Keratinocyte (primary cell): ENCODE data around the gene TANGO2. TPM values are rescaled to one million over a fixed set of nuclear protein-coding genes. Genes with fewer than 3 reads are reported as not detected.

ENCODE experiments used
- DNase-seq: peaks from one replicate; pipeline ENCODE4 v3.0.0-alpha.2; 2011; ENCODE audit warnings: low read depth, missing footprints, low spot score
- FAIRE-seq: peaks from 2 replicates; lab custom pipeline; 2011; peaks lifted over from hg19 to GRCh38; lab: Jason Lieb, UNC
- H2AFZ ChIP-seq: 2 replicates; pipeline ENCODE4 v1.6.0; 2012; ENCODE audit warnings: low read length, control low read depth, inconsistent platforms; ENCODE audit not compliant: control insufficient read depth
- H3K27ac ChIP-seq: 2 replicates; pipeline ENCODE4 v1.5.1; 2011; ENCODE audit warnings: low read length; ENCODE audit not compliant: control insufficient read depth, insufficient read depth
- H3K27me3 ChIP-seq: 3 replicates; pipeline ENCODE4 v1.6.0; 2011; ENCODE audit warnings: low read length; ENCODE audit not compliant: control insufficient read depth, insufficient read depth; ENCODE audit errors: extremely low read depth
- H3K36me3 ChIP-seq, 2 experiments: 2 replicates in 1 of 2; 3 replicates in 1 of 2; pipeline ENCODE4 v1.5.1; 2011; ENCODE audit warnings: low read length in 2 of 2, mild to moderate bottlenecking in 1 of 2; ENCODE audit not compliant: control insufficient read depth in 2 of 2, insufficient read depth in 2 of 2; ENCODE audit errors: extremely low read depth in 1 of 2
- H3K4me1 ChIP-seq: 3 replicates; pipeline ENCODE4 v1.5.1; 2011; ENCODE audit warnings: low read length; ENCODE audit not compliant: control insufficient read depth, insufficient read depth; ENCODE audit errors: extremely low read depth
- H3K4me2 ChIP-seq: 3 replicates; pipeline ENCODE4 v1.6.0; 2011; ENCODE audit warnings: low read depth, low read length; ENCODE audit not compliant: control insufficient read depth, insufficient read depth; ENCODE audit errors: extremely low read depth
- H3K4me3 ChIP-seq, 3 experiments: fragments of 200-600 bp in 1 of 3; sonication (generic) in 1 of 3; 2 replicates in 2 of 3; 3 replicates in 1 of 3; pipeline ENCODE4 v1.5.1; 2011 to 2016; ENCODE audit warnings: low read length in 3 of 3, mild to moderate bottlenecking in 3 of 3, control low read depth in 2 of 3, inconsistent platforms in 1 of 3, low read depth in 1 of 3, mixed read lengths in 1 of 3, mixed run types in 1 of 3, moderate library complexity in 1 of 3; ENCODE audit not compliant: control insufficient read depth in 2 of 3, insufficient read depth in 2 of 3; ENCODE audit errors: extremely low read depth in 1 of 3
- H3K79me2 ChIP-seq: 2 replicates; pipeline ENCODE4 v1.6.0; 2012; ENCODE audit warnings: low read length; ENCODE audit not compliant: control insufficient read depth, insufficient read depth
- H3K9ac ChIP-seq: 3 replicates; pipeline ENCODE4 v1.6.0; 2011; ENCODE audit warnings: low read length; ENCODE audit not compliant: control insufficient read depth, insufficient read depth; ENCODE audit errors: extremely low read depth
- H3K9me1 ChIP-seq: 3 replicates; pipeline ENCODE4 v1.6.0; 2011; ENCODE audit warnings: low read length; ENCODE audit not compliant: control insufficient read depth, insufficient read depth; ENCODE audit errors: extremely low read depth
- H3K9me3 ChIP-seq: 2 replicates; pipeline ENCODE4 v1.5.1; 2012; ENCODE audit warnings: low read depth, low read length; ENCODE audit not compliant: control insufficient read depth
- H4K20me1 ChIP-seq: 3 replicates; pipeline ENCODE4 v1.6.0; 2011; ENCODE audit warnings: low read length; ENCODE audit not compliant: control insufficient read depth, insufficient read depth; ENCODE audit errors: extremely low read depth
- CTCF ChIP-seq, 3 experiments: IDR thresholded peaks in 1 of 3; conservative IDR thresholded peaks in 1 of 3; optimal IDR thresholded peaks in 1 of 3; 2 replicates in 2 of 3; 3 replicates in 1 of 3; pipeline versions ENCODE3 to v1.5.1; 2011; ENCODE audit warnings: low read length in 3 of 3, mild to moderate bottlenecking in 3 of 3, moderate library complexity in 2 of 3, control low read depth in 1 of 3, inconsistent platforms in 1 of 3; ENCODE audit not compliant: insufficient read depth in 2 of 3; ENCODE audit errors: extremely low read depth in 1 of 3
- EZH2 ChIP-seq: IDR thresholded peaks from one replicate; pipeline ENCODE4 v1.6.1; 2012; ENCODE audit warnings: inconsistent platforms, mild to moderate bottlenecking, low read length, moderate library complexity
- dilution Hi-C: fragments of 300-500 bp; cut with MboI; formaldehyde crosslinking; loops from one replicate; pipeline ENCODE4 v1.7.0; 2020; ENCODE audit warnings: low sequenced_read_pairs; ENCODE audit not compliant: extremely low pct_ligation_motif_present
- polyA plus RNA-seq, 5 experiments: library from polyadenylated mRNA; depleted of rRNA in 3 of 5; stranded (reverse) in 3 of 5; stranded (forward) in 1 of 5; unstranded in 1 of 5; fragments of >200 nt; gene quantifications; 1 replicate in 1 of 5; 2 replicates in 3 of 5; 3 replicates in 1 of 5; pipeline versions ENCODE4 v1.2.1 to v1.2.3, GENCODE V29; 2011 to 2012; ENCODE audit warnings: missing spikeins in 2 of 5, low read depth in 1 of 5, low replicate concordance in 1 of 5

The TANGO2 gene
- polyA plus RNA-seq, 1 donor (not counting 4 experiments of a cell fraction or from before 2014, with no cell fraction given): 20.1 TPM

- no peaks in the 10 kb centered on the region for H4K20me1 ChIP-seq
Measured at GRCh38 chr22:20106849-20107237, 85.9 kb downstream of the TANGO2 start.

GRCh38 chr22:20107471-20107901, 86.6 kb downstream of the TANGO2 start:
- Histone ChIP-seq H3K9me1 (no peaks in the 10 kb centered on the region), H3K4me1 (no peaks in the 10 kb centered on the region), H2AFZ (no peak overlapping the region), H3K9me3 (no peaks in the 10 kb centered on the region), H3K27ac (no peak overlapping the region), H3K4me3 (no peak overlapping the region), H3K9ac (no peak overlapping the region), H3K27me3 (no peaks in the 10 kb centered on the region), H4K20me1 (no peaks in the 10 kb centered on the region), H3K79me2 (peaks cover 19% of the 10 kb centered on the region), H3K36me3 (peaks cover 53 to 65% of the 10 kb centered on the region in 2 experiments), H3K4me2 (no peak overlapping the region)
- DNase-seq (no peak), FAIRE-seq (no peak)
- dilution Hi-C loops: no loop called here
- no peak for TF ChIP-seq CTCF (optimal IDR thresholded peaks at IDR 0.05 in 1 of 3, IDR thresholded peaks at IDR 0.05 in 1 of 3, conservative IDR thresholded peaks at IDR 0.05 in 1 of 3; ENCODE audit: extremely low read depth in 1 of 3, insufficient read depth in 2 of 3, low read length in 3 of 3)
- no peak for TF ChIP-seq EZH2

More at GRCh38 chr22:20106849-20107237, 85.9 kb downstream of the TANGO2 start:
- dilution Hi-C loops: no loop called here
- H2AFZ ChIP-seq: no peak overlapping the region
- no peak overlapping the region for H3K9ac ChIP-seq
- no peak overlapping the region for H3K4me3 ChIP-seq
- H3K4me1 ChIP-seq: no peaks in the 10 kb centered on the region
- FAIRE-seq (no peak), DNase-seq (no peak)
- H3K27ac ChIP-seq: no peak overlapping the region
- TF ChIP-seq CTCF (optimal IDR thresholded peaks at IDR 0.05 in 1 of 3, IDR thresholded peaks at IDR 0.05 in 1 of 3, conservative IDR thresholded peaks at IDR 0.05 in 1 of 3; ENCODE audit: extremely low read depth in 1 of 3, insufficient read depth in 2 of 3, low read length in 3 of 3) (no peak), EZH2 (no peak)
- peaks cover 25% of the 10 kb centered on the region for H3K79me2 ChIP-seq
- peaks cover 54 to 66% of the 10 kb centered on the region in 2 experiments for H3K36me3 ChIP-seq
- no peaks in the 10 kb centered on the region for H3K9me1 ChIP-seq
- H3K9me3 ChIP-seq: no peaks in the 10 kb centered on the region
- no peak overlapping the region for H3K4me2 ChIP-seq
- no peaks in the 10 kb centered on the region for H3K27me3 ChIP-seq
